EL (cell line): ENCODE results near the gene JPH2.

Source experiments
- DNase-seq: peaks from one replicate; pipeline ENCODE4 v3.0.0-alpha.2; 2016

Gene JPH2

DNA sequence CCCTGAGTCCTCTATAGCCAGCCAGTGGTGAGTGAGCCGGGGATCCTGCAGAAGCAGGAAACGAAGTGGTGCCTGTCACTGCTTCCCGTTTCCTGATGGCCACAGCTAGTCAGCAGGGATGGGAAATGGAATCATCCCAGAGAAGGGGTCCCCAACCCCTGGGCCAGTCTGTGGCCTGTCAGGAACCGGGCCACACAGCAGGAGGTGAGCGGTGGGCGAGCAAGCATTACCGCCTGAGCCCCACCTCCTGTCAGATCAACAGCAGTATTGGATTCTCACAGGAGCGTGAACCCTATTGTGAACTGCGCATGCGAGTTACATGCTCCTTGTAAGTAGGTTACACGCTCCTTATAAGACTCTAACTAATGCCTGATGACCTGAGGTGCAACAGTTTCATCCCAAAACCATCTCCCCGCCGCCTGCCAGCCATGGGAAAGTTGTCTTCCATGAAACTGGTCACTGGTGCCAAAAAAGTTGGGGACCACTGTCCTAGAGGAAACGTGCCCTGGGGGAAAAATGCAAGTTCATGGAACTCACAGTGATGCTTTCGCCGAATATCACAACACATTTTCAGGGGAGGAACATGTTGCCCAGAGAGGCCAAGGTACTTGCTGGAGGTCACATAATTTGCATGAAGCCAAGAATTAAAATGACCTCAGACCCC is 113.8 kb downstream of the JPH2 start:
- DNase-seq: no peak

DNA sequence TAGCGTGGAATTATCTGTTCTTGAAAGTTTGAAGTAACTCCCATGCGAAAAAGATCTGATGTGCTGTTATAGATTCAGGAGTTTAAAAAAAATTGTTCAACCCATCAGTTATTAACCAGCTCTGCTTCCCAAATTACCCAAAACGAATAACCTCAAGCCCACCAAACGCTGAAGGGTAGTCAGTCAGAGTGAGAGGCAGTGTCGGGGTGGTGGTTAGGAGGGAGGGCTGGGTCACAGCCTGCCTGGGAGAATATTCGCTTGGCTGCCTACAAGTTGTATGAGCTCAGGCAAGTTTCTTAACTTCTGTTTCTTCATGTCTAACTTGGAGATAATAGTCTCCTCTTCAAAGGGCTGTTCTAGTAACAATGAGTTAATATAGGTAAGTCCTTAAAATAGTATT is 114.6 kb downstream of the JPH2 start:
- no peak for DNase-seq

DNA sequence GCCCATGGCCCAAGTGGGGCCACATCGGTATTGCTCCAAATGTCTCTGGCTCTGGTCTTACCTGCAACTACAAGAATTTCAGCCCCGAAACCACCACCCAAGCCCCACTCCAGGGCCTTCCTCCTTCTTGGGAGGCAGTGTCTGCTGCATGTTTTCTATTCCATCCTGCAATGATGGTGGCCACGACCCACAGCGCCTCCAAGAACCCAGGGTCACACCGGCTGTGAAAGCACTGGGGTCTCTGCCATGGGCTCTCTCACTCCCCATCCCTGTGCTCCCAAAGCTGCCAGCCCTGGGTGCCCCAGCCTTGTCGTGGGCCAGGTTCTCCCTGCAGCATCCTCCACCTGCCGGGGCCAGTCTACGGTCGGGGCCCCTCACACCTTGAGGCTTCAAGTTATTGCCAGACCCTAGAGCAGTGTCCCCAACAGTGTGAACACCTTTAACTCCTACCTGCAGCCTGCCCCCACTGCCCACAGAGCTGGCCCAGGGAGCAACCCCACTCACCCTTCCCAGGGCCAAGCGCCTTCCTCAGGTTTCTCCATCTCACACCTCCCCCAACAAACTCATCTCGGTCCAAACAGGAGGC is 115.4 kb downstream of the JPH2 start:
- no peak for DNase-seq

DNA sequence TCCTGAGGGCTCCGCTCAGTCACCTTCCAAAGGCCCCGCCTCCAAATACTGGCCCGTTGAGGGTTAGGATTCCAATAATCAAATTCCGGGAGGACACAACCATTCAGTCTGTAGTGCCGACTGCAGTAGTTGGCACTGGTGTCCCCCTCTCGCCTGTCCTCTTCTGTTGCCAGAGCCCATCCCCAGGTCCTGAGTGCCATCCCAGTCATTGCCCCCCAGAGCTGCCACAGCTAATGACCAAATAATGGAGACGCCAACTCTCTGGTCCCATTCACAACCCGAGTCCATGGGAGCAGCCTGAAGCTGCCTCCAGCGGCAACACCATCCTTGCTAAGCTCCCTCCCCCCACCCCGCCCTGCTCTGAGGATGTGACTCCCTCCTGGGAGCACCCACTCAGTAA is 115.9 kb downstream of the JPH2 start:
- no peak for DNase-seq

DNA sequence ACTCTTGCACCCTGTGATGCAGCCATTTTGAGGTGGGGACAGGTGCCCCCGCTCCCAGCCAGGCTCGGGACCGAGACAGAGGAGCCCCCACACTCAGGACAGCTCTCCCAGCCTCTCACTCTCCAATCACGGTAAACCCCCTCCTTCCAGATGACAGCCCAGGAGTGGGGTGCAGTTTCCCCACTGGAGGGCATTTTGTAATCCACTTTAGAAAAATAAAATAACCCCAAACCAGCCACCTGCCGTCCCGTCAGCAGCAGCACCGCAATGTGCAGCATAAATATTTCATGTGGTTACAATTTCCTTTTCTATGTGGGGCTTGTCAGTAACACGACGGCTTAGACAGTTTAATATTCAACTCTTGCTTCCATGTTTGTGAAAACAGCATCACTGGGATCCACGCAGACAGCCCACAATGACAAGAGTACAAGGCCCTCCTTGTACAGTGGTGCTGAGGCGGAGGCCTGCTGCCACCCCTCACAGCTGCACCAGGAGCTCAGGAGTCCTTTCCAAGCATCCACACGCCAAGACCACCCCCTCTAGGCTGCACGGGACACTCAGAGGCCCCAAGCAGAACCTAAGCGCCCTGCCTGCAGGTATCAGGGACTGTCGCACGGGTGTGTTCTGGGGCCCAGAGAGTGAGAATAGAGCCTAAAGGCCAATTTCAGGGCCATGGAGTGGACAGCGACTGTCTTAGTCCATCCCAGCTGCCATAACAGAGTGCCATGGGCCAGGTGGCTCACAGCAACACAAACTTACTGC is 116.7 kb downstream of the JPH2 start:
- no peak for DNase-seq

DNA sequence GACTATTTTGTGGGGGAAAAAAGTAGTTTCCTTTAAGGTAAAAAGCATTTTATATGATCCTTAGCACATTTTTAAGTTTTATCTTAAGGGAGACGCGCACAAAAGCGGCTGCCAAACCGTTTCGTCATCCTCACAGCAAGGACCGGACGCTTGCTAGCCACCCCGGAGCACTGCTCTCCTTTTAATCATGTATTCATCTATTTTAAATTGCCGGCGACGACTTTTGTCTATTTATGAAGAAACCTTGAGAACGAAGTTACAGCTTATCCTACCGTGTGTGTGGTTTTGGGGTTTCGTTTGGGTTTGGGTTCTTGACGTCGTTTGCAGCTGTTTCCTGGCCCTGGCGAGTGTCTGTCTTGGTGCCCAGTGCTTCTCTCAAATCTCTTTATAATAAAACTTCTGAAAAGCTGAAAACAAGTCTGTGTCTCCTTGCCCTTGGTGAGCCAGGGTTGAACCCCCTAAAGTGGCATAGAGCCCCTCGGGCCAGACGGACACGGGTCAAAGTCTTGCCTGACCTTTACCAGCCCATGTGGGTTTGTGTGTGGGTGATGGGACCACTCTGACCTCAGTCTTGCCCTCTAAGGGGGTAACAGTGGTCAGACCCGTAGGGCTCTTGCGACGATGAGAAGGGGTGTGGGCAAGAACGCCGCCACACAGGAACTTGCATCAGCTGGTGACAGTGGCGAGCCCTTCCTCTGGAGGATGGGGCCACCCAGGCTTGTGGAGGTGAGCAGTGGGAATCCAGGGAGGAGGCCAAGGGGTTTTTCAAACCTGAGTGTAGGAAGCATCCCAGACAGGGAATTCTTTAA is 117.6 kb downstream of the JPH2 start:
- no peak for DNase-seq

DNA sequence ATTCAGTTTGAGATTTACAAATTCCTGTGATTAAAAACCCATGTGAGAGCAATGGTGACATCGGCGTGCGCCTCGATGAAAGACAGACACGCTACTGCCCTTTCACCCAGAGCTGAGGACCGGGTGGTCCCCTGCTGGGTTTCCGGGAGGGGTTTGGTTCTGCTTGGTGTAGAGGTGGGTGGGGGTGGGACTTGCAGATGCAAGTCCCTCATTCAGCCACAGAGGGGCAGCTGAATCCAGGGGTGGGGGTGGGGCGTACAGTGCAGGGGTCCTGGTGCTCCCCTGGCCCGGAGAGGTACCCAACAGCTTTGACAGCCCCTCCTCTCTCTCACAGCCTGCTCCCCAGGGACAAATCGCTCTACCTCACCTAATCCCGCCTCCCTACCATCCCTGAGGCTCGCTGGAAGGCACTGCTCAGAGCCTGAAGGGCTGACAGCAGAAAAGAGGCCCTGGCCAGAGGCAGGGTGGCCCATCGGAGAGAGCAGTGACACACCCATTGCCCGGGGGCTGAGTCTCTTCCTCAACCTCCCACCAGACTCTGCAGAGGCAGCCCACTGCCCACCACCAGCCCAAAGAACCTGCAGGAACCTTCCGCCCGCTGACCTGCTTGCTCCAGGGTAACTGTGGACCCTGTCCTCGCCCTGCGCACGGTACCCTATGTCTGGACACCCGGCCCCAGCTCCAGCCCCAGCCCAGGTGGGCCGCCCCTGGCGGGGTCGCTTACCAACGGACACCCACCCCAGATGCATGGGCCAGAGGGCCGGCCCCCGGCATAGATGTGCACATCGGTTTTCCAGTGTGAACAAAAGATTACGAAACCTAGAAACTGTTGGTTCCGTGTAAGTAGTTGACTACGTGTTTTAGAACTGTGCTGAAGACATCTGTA is 118.4 kb downstream of the JPH2 start:
- DNase-seq: no peak

DNA sequence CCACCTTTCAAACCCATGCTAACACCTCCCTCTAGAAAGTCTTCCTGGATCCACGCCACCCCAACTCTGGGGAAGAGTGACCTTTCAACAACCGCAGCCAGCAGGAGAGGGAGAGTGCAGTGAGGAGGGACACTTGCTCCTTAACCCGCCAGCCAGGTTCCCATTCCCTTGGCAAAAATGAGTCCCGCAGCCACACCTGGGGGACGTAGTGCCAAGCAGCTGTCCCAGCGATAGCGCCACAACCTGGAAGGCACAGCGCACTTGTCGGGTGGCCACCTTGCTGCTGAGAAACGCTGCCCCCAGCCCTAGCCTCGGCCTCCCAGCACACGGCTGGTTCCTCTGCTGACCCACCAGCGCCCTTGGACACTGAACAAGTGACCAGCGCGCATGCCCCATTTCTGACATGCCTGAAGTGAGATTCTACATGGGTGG is 119.3 kb downstream of the JPH2 start:
- no peak for DNase-seq

DNA sequence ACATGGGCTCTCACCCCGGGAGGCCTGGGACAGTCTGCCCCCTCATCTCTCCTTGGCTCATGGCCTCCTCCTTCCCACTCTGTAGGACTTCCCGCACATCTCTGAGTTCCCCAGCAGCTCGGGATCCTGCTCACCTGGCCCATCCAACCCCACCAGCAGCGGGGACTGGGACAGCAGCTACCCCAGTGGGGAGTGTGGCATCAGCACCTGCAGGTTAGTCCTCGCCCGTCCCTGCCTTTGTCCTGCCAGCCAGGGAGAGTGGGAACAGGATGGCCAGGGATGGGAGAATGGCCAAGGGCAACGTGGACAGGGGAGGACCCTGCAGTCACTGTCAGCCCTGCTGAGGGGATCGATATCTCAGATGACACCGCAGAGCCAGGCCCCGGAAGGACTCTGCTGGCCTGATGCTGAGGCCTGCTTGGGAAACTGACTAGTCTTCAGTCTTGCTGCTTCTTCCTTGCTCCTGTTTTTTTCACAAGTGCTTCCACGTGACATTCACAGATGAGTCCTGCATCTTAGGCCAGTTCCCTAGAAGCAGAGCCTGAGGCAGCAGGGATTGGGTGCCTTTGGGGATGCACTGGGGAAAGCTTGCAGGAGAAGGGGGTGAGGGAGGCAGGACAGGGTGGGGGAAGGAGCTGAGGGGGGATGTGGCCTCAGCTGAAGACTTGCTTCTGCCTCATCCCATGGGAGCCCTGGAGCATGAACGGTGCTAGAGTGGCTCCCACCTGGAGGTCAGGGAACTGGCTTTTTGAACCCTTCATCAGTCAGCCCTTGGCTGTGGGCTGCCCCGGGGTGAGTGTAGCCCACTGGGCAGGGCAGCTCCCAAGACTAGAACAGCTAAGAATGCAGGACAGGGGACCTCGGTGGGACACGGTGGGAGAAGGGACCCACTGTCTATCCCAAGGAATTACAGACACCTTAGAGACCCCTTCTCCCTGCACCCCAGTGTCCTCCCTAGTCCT is 120.1 kb downstream of the JPH2 start:
- no peak for DNase-seq

DNA sequence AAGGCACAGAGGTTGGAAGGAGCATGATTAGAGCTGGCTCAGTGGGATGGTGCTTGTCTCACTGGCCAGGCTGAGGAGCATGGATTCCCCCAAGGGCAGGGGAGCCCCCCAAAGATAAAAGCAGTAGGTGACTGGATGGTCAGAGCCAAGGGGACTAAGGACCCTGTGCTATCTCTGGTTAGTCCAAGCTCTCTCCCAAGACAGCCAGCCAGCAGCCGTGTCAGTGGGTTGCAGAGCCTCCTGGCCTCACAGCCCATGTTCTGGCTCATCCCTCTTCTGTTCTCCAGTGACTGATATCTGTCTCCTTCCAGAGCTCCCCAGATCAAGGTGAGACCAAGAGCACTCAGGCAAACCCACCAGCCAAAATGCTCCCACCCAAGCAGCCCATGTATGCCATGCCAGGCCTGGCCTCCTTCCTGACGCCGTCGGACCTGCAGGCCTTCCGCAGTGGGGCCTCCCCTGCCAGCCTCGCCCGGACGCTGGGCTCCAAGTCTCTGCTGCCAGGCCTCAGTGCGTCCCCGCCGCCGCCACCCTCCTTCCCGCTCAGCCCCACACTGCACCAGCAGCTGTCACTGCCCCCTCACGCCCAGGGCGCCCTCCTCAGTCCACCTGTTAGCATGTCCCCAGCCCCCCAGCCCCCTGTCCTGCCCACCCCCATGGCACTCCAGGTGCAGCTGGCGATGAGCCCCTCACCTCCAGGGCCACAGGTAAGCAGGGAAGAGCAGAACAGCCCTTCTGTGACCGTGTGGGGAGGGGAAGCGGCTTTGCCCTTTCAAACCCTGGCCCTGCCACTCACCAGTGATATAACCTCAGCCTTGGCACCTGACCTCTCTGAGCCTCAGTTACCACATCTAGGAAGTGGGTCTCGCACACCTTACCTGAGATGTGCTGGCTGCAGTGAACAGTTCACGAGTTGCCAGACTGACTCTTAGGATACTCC is 121.3 kb downstream of the JPH2 start:
- DNase-seq: no peak

DNA sequence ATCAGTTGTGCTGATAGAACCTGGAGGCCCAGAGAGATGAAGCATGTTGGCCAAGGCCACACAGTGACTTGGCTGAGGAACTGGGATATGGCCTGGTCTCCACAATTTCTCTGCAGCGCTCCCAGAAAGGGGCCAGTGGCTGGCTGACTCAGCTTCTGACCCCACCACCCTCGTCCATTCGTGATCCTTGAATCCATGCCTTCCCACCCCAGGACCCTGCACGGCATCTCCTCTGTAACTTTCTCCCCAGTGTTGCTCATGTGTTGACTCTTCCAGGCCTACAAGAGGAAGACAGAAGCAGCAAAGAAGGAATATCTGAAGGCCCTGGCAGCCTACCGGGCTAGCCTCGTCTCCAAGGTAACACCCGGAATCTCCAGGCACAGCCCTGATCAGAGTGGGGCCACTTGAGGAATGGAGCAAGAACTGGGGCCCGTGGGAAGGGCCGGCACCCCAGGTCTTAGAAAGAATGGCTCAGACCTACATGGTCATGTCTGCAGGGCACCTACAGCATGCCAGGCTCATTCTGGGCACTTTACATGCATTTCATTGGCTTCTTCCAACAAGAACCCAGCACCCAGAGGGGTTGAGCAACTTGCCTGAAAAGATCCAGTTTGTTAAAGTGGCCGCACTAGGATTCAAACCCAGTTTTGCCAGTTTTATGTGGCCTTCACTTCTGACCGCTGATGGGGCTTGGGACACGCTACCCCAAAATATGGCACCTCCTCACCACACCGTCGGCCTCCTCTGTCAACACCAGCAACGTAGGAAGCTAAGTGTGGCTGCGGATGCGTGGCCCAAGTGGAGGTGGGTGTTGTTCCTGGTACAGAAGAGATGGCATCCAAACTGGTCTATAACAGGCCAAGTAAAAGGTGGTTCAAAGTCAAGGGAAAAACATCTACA is 122.2 kb downstream of the JPH2 start:
- no peak for DNase-seq
